Mammary epithelial cell (primary cell): ENCODE data around the gene ALK.

Experiments used
- EZH2 ChIP-seq: IDR thresholded peaks from 2 replicates; pipeline ENCODE4 v1.6.1; 2012; ENCODE audit warnings: low read length, inconsistent platforms, borderline replicate concordance
- TF ChIP-seq, protein P1 (sequence below), 2 donors: IDR thresholded peaks in 1 of 2; conservative IDR thresholded peaks in 1 of 2; 2 replicates each; pipeline ENCODE4 v1.5.1; 2011 to 2012; ENCODE audit warnings: inconsistent platforms in 2 of 2, low read length in 2 of 2, mild to moderate bottlenecking in 2 of 2, control low read depth in 1 of 2, low read depth in 1 of 2; ENCODE audit not compliant: insufficient read depth in 1 of 2; ENCODE audit errors: extremely low read depth in 1 of 2

- TF ChIP-seq, protein P1, sequence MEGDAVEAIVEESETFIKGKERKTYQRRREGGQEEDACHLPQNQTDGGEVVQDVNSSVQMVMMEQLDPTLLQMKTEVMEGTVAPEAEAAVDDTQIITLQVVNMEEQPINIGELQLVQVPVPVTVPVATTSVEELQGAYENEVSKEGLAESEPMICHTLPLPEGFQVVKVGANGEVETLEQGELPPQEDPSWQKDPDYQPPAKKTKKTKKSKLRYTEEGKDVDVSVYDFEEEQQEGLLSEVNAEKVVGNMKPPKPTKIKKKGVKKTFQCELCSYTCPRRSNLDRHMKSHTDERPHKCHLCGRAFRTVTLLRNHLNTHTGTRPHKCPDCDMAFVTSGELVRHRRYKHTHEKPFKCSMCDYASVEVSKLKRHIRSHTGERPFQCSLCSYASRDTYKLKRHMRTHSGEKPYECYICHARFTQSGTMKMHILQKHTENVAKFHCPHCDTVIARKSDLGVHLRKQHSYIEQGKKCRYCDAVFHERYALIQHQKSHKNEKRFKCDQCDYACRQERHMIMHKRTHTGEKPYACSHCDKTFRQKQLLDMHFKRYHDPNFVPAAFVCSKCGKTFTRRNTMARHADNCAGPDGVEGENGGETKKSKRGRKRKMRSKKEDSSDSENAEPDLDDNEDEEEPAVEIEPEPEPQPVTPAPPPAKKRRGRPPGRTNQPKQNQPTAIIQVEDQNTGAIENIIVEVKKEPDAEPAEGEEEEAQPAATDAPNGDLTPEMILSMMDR (conservative IDR thresholded peaks at IDR 0.05 in 1 of 2, IDR thresholded peaks at IDR 0.05 in 1 of 2; ENCODE audit: extremely low read depth in 1 of 2, insufficient read depth in 1 of 2, low read depth in 1 of 2, low read length in 2 of 2): no peak
- no peak for TF ChIP-seq EZH2
Measured at GRCh38 chr2:29478641-29479040, 442.7 kb downstream of the ALK start.
